K562 (cell line): Measurements from ENCODE around the gene CDC42SE2. TPM values are rescaled to one million over a fixed set of nuclear protein-coding genes. Genes with fewer than 3 reads are reported as not detected.

Experiments used
- ATAC-seq: fragments of 200-7000 bp; cut with Tn5 transposase; 3 replicates; pipeline ENCODE4 v1.9.1; 2020; ENCODE audit warnings: moderate library complexity
- BruUV-seq: library from RNA; stranded (reverse); fragments of 400-500 nt; replicated peaks from 2 replicates; lab custom pipeline; 2021; lab: Mats Ljungman, UMichigan
- CTCF ChIA-PET: fragments of 300-600 bp; formaldehyde crosslinking; extraction: SDS; loops from one replicate; lab custom pipeline; 2021; ENCODE audit warnings: low intra/inter-chr PET ratio; lab: Yijun Ruan, JAX
- POLR2A ChIA-PET: fragments of 300-600, 350-650 bp; sonication (Branson Sonifier 250); formaldehyde crosslinking; extraction: SDS; loops from one replicate; lab custom pipeline; 2021; ENCODE audit warnings: antibody characterized with exemption, inconsistent platforms; lab: Yijun Ruan, JAX
- DNase-seq, 4 experiments: peaks; one replicate each; pipeline versions ENCODE4 v3.0.0 to v3.0.0-alpha.2; 2011 to 2018; ENCODE audit warnings: low spot score in 3 of 4, mixed read lengths in 3 of 4; ENCODE audit errors: extremely low read depth in 1 of 4
- FAIRE-seq: peaks from 2 replicates; lab custom pipeline; 2011; peaks lifted over from hg19 to GRCh38; lab: Jason Lieb, UNC
- H2AFZ ChIP-seq: 2 replicates; pipeline ENCODE4 v1.6.0; 2011; ENCODE audit warnings: low read depth, low read length, control low read depth, inconsistent platforms
- H3K27ac ChIP-seq: fragments of 200-600 bp; 3 replicates; pipeline ENCODE4 v1.8.0; 2011; ENCODE audit warnings: low read depth, mild to moderate bottlenecking, control low read depth, inconsistent platforms, low read length, moderate library complexity, mixed read lengths; ENCODE audit errors: extremely low read depth
- H3K27me3 ChIP-seq, 2 experiments: fragments of 300-600 bp in 1 of 2; 2 replicates in 1 of 2; 3 replicates in 1 of 2; pipeline versions ENCODE4 v1.6.0 to v1.8.0; 2011; ENCODE audit warnings: inconsistent platforms in 2 of 2, low read length in 2 of 2, mild to moderate bottlenecking in 1 of 2, mixed read lengths in 1 of 2, moderate library complexity in 1 of 2; ENCODE audit not compliant: control insufficient read depth in 2 of 2, insufficient read depth in 2 of 2
- H3K36me3 ChIP-seq: fragments of 300-600 bp; 3 replicates; pipeline ENCODE4 v1.8.0; 2011; ENCODE audit warnings: mild to moderate bottlenecking, low read length, inconsistent platforms; ENCODE audit not compliant: control insufficient read depth, insufficient read depth
- H3K4me1 ChIP-seq, 2 experiments: fragments of 200-600 bp in 1 of 2; replicated peaks in 1 of 2; 2 replicates in 1 of 2; 3 replicates in 1 of 2; pipeline versions ENCODE4 v1.5.1 to v1.8.0; 2011; ENCODE audit warnings: inconsistent platforms in 2 of 2, low read length in 2 of 2, mild to moderate bottlenecking in 1 of 2, mixed read lengths in 1 of 2, moderate library complexity in 1 of 2; ENCODE audit not compliant: control insufficient read depth in 2 of 2, insufficient read depth in 2 of 2
- H3K4me2 ChIP-seq: 2 replicates; pipeline ENCODE4 v1.6.1; 2011; ENCODE audit warnings: low read length, control low read depth, inconsistent platforms, mixed read lengths; ENCODE audit not compliant: insufficient read depth
- H3K4me3 ChIP-seq: fragments of 200-600 bp; sonication (generic), shearing (Covaris generic); 2 replicates; pipeline ENCODE4 v1.5.1; 2016; ENCODE audit warnings: control low read depth, inconsistent platforms
- H3K79me2 ChIP-seq: fragments of 200-600 bp; 3 replicates; pipeline ENCODE4 v1.8.0; 2011; ENCODE audit warnings: low read length, inconsistent platforms; ENCODE audit not compliant: control insufficient read depth, insufficient read depth
- H3K9ac ChIP-seq, 2 experiments: 2 replicates each; pipeline versions ENCODE4 v1.6.0 to v1.6.1; 2011; ENCODE audit warnings: low read depth in 2 of 2, low read length in 2 of 2, control low read depth in 1 of 2, inconsistent platforms in 1 of 2, mild to moderate bottlenecking in 1 of 2, mixed read lengths in 1 of 2; ENCODE audit not compliant: insufficient read depth in 1 of 2
- H3K9me1 ChIP-seq: one replicate; pipeline ENCODE4 v1.6.0; 2011; ENCODE audit warnings: inconsistent platforms, mild to moderate bottlenecking, low read length, moderate library complexity; ENCODE audit not compliant: control insufficient read depth, insufficient read depth
- H3K9me3 ChIP-seq: replicated peaks from 2 replicates; pipeline ENCODE4 v1.5.1; 2011; ENCODE audit warnings: low read depth, low read length, inconsistent platforms; ENCODE audit not compliant: control insufficient read depth, insufficient read depth
- H4K20me1 ChIP-seq: replicated peaks from 2 replicates; pipeline ENCODE4 v1.6.1; 2011; ENCODE audit warnings: low read length, inconsistent platforms, mixed read lengths; ENCODE audit not compliant: control insufficient read depth, insufficient read depth
- FOXM1 ChIP-seq, 2 experiments: fragments of 450-650 bp in 1 of 2; sonication (generic) in 1 of 2; formaldehyde crosslinking in 1 of 2; IDR thresholded peaks; 2 replicates each; pipeline versions ENCODE4 v1.6.1 to v1.9.0; 2017 to 2022; ENCODE audit warnings: low read depth in 2 of 2, mild to moderate bottlenecking in 2 of 2, missing genetic modification reagents in 1 of 2, moderate library complexity in 1 of 2
- SMAD1 ChIP-seq: fragments of 150-350 bp; IDR thresholded peaks from 2 replicates; pipeline ENCODE4 v1.6.1; 2014; ENCODE audit warnings: low read length, low read depth; ENCODE audit not compliant: partially characterized antibody
- WGBS: fragments of 100-300 bp; shearing (Covaris generic); methylation state at CpG from one replicate; pipeline ENCODE4 v1.1.6; 2016; ENCODE audit warnings: low coverage, mixed read lengths; ENCODE audit not compliant: insufficient coverage; ENCODE audit errors: missing lambda C conversion rate; 5-methylcytosine and 5-hydroxymethylcytosine counted together
- in situ Hi-C: fragments of 300-500 bp; cut with MboI; formaldehyde crosslinking; loops from 4 replicates; pipeline ENCODE4 v1.15.0; 2018; ENCODE audit warnings: inconsistent platforms, mixed read lengths
- intact Hi-C: fragments of 100-400 bp; cut with micrococcal nuclease; formaldehyde crosslinking; loops from 2 replicates; pipeline ENCODE4 v1.14.2; 2022
- polyA plus RNA-seq, 8 experiments: library from polyadenylated mRNA; depleted of rRNA in 4 of 8; stranded (reverse) in 5 of 8; unstranded in 3 of 8; fragments of >200 nt; fragmentation: Nextera tagmentation in 2 of 8; fragmentation: Illumina TruSeq in 1 of 8; extraction: Ambion mirVana in 2 of 8; extraction: Trizol in 1 of 8; gene quantifications; 2 replicates each; pipeline versions ENCODE4 v1.2.1 to v1.2.3, GENCODE V29; 2011 to 2014; ENCODE audit warnings: inconsistent platforms in 1 of 8, missing spikeins in 1 of 8
- total RNA-seq, 7 experiments: library from RNA; depleted of rRNA in 6 of 7; stranded (reverse); fragments of >200 nt in 6 of 7; fragmentation: Illumina TruSeq in 2 of 7; extraction: Trizol in 2 of 7; gene quantifications; 2 replicates each; pipeline versions ENCODE4 v1.2.1 to v1.2.3, GENCODE V29; 2011 to 2021; ENCODE audit warnings: low replicate concordance in 1 of 7
- TF ChIP-seq, protein P1 (sequence below), 2 experiments: fragments of 450-650 bp; IDR thresholded peaks; 2 replicates each; pipeline ENCODE4 v1.6.1; 2016
- TF ChIP-seq, protein P2 (sequence below): fragments of 250-450 bp; sonication (Bioruptor Pico); IDR thresholded peaks from 2 replicates; pipeline ENCODE4 v1.5.0; 2020; ENCODE audit warnings: mild to moderate bottlenecking
- TF ChIP-seq, protein P3 (sequence below), 2 experiments: IDR thresholded peaks; 2 replicates each; pipeline ENCODE4 v1.6.1; 2012; ENCODE audit warnings: improper control_type of control experiment in 2 of 2, low read depth in 2 of 2, low read length in 2 of 2, borderline replicate concordance in 1 of 2

Gene CDC42SE2
- total and polyA plus RNA-seq, 9 of the 15 experiments (the other 6 are each of a cell fraction or from before 2014, with no cell fraction given): 24.8 to 44.3 (median 32.7) TPM

DNA sequence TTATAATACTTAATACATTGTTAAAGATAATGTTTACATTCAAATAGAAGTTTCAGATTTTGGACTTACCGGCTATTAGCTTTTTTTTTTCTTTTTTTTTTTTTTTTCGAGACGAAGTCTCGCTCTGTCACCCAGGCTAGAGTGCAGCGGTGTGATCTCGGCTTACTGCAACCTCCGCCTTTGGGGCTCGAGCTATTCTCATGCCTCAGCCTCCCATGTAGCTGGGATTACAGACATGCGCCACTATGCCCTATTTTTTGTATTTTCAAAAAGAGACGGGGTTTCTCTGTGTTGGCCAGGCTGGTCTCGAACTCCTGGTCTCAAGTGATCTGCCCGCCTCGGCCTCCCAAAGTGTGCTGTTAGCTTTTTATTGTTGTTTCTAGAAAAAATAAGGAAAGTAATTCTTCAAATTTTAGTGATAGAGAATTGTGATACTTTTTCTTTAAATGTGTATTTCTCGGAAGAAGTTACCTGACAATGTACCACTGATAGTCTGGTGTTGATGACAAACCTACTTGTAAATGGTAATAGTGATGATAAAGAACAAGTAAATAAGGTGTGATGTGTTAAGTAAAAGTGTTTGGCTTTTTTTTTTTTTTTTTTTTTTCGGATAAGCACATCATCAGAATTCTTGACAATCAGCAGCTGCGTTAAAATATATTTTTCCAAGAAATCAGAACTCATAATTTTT lies 2.7 kb downstream of the CDC42SE2 start:
- ATAC-seq: no peak
- in situ Hi-C loops: no loop called here
- CTCF ChIA-PET: no interaction called here

More for the DNA sequence above, 2.7 kb downstream of the CDC42SE2 start:
- Histone ChIP-seq H3K36me3 (no peaks in the 10 kb centered on the region), H3K79me2 (peaks cover 82% of the 10 kb centered on the region), H3K4me3 (no peak overlapping the region), H3K4me2 (no peak overlapping the region), H3K27ac (no peak overlapping the region), H3K9ac (no peak overlapping the region), H3K27me3 (no peaks in the 10 kb centered on the region), H4K20me1 (peaks cover 8% of the 10 kb centered on the region), H3K4me1 (peaks cover 0 to 4% of the 10 kb centered on the region in 2 experiments; a peak in 2 of 5 replicates), H2AFZ (no peak overlapping the region), H3K9me1 (no peaks in the 10 kb centered on the region), H3K9me3 (no peaks in the 10 kb centered on the region)
- TF ChIP-seq SMAD1 (no peak), FOXM1 (IDR thresholded peaks at IDR 0.05; ENCODE audit: low read depth) (0 out of 2 replicates have a peak, but pooled peaks have one; percentile 32), FOXM1 (CRISPR knock-in tag; IDR thresholded peaks at IDR 0.05; ENCODE audit: low read depth) (no peak)
- TF ChIP-seq, protein P1, sequence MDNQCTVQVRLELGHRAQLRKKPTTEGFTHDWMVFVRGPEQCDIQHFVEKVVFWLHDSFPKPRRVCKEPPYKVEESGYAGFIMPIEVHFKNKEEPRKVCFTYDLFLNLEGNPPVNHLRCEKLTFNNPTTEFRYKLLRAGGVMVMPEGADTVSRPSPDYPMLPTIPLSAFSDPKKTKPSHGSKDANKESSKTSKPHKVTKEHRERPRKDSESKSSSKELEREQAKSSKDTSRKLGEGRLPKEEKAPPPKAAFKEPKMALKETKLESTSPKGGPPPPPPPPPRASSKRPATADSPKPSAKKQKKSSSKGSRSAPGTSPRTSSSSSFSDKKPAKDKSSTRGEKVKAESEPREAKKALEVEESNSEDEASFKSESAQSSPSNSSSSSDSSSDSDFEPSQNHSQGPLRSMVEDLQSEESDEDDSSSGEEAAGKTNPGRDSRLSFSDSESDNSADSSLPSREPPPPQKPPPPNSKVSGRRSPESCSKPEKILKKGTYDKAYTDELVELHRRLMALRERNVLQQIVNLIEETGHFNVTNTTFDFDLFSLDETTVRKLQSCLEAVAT (IDR thresholded peaks at IDR 0.05): 0 out of 4 replicates have a peak, but pooled peaks of 1 of the 2 experiments have one; percentile 30
- TF ChIP-seq, protein P2, sequence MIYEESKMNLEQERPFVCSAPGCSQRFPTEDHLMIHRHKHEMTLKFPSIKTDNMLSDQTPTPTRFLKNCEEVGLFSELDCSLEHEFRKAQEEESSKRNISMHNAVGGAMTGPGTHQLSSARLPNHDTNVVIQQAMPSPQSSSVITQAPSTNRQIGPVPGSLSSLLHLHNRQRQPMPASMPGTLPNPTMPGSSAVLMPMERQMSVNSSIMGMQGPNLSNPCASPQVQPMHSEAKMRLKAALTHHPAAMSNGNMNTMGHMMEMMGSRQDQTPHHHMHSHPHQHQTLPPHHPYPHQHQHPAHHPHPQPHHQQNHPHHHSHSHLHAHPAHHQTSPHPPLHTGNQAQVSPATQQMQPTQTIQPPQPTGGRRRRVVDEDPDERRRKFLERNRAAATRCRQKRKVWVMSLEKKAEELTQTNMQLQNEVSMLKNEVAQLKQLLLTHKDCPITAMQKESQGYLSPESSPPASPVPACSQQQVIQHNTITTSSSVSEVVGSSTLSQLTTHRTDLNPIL (CRISPR knock-in tag): no peak
- TF ChIP-seq, protein P3, sequence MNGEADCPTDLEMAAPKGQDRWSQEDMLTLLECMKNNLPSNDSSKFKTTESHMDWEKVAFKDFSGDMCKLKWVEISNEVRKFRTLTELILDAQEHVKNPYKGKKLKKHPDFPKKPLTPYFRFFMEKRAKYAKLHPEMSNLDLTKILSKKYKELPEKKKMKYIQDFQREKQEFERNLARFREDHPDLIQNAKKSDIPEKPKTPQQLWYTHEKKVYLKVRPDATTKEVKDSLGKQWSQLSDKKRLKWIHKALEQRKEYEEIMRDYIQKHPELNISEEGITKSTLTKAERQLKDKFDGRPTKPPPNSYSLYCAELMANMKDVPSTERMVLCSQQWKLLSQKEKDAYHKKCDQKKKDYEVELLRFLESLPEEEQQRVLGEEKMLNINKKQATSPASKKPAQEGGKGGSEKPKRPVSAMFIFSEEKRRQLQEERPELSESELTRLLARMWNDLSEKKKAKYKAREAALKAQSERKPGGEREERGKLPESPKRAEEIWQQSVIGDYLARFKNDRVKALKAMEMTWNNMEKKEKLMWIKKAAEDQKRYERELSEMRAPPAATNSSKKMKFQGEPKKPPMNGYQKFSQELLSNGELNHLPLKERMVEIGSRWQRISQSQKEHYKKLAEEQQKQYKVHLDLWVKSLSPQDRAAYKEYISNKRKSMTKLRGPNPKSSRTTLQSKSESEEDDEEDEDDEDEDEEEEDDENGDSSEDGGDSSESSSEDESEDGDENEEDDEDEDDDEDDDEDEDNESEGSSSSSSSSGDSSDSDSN (IDR thresholded peaks at IDR 0.05; ENCODE audit: borderline replicate concordance in 1 of 2, low read depth in 2 of 2, low read length in 2 of 2): no peak
- no peak for DNase-seq
- intact Hi-C loops: no loop called here
- POLR2A ChIA-PET: interaction anchor here (0.6 to 0.9 kb wide), 3 partner anchors 9 to 369 kb away, joined by 3 to 4 read pairs (median 3); partner anchors contain the start of gene HINT1
- 83% methylated on average over 10 of the region's 16 CpGs for WGBS
- FAIRE-seq: no peak
- no TSS peak for BruUV-seq
